IMR-90 (cell line): ENCODE measurements around the gene LRIG1. TPM values are rescaled to one million over a fixed set of nuclear protein-coding genes. Genes with fewer than 3 reads are reported as not detected.

Experiments
- ATAC-seq: fragments of 200-7000 bp; cut with Tn5 transposase; 2 replicates; pipeline ENCODE4 v1.9.1; 2020; ENCODE audit warnings: low read depth, mild to moderate bottlenecking, moderate library complexity
- BruUV-seq: library from RNA; stranded (reverse); fragments of 400-500 nt; replicated peaks from 2 replicates; lab custom pipeline; 2021; lab: Mats Ljungman, UMichigan
- CTCF ChIA-PET: fragments of 300-600 bp; formaldehyde crosslinking; extraction: SDS; loops from one replicate; lab custom pipeline; 2021; ENCODE audit warnings: antibody characterized with exemption; lab: Yijun Ruan, JAX
- POLR2A ChIA-PET: fragments of 300-600 bp; sonication (Branson Sonifier 250); formaldehyde crosslinking; loops from one replicate; lab custom pipeline; 2022; ENCODE audit warnings: antibody characterized with exemption; ENCODE audit not compliant: unreplicated experiment; lab: Charles Lee
- DNase-seq: peaks from one replicate; pipeline ENCODE4 v3.0.0; 2013
- H2AFZ ChIP-seq: replicated peaks from 2 replicates; pipeline ENCODE3; 2013; ENCODE audit warnings: low read length, mild to moderate bottlenecking; ENCODE audit not compliant: poor library complexity
- H2AK5ac ChIP-seq: 2 replicates; pipeline ENCODE4 v1.6.1; 2013; ENCODE audit warnings: low read depth, low read length, inconsistent platforms
- H2AK9ac ChIP-seq: replicated peaks from 2 replicates; pipeline ENCODE3; 2013; ENCODE audit warnings: mild to moderate bottlenecking, low read depth, low read length, moderate library complexity; ENCODE audit not compliant: poor library complexity
- H2BK120ac ChIP-seq: 2 replicates; pipeline ENCODE4 v1.6.1; 2013; ENCODE audit warnings: low read depth, low read length, inconsistent platforms
- H2BK15ac ChIP-seq: 3 replicates; pipeline ENCODE4 v1.6.1; 2013; ENCODE audit warnings: low read depth, low read length, inconsistent platforms
- H2BK20ac ChIP-seq: 2 replicates; pipeline ENCODE4 v1.6.1; 2013; ENCODE audit warnings: low read depth, mild to moderate bottlenecking, inconsistent platforms, low read length, moderate library complexity
- H2BK5ac ChIP-seq: 2 replicates; pipeline ENCODE4 v1.6.1; 2013; ENCODE audit warnings: mild to moderate bottlenecking, low read depth, low read length, inconsistent platforms; ENCODE audit not compliant: poor library complexity, severe bottlenecking
- H3K14ac ChIP-seq: replicated peaks from 2 replicates; pipeline ENCODE4 v1.6.1; 2013; ENCODE audit warnings: low read depth, low read length, inconsistent platforms
- H3K18ac ChIP-seq: 2 replicates; pipeline ENCODE4 v1.6.1; 2013; ENCODE audit warnings: low read depth, low read length, control low read depth
- H3K23ac ChIP-seq: 2 replicates; pipeline ENCODE4 v1.6.1; 2013; ENCODE audit warnings: low read depth, low read length, inconsistent platforms
- H3K27ac ChIP-seq: 2 replicates; pipeline ENCODE4 v1.5.1; 2013; ENCODE audit warnings: mild to moderate bottlenecking, control low read depth, low read length; ENCODE audit not compliant: insufficient read depth
- H3K27me3 ChIP-seq: 2 replicates; pipeline ENCODE4 v1.6.1; 2013; ENCODE audit warnings: low read length; ENCODE audit not compliant: control insufficient read depth, insufficient read depth
- H3K36me3 ChIP-seq: 2 replicates; pipeline ENCODE4 v1.6.1; 2013; ENCODE audit warnings: low read length, mixed read lengths; ENCODE audit not compliant: control insufficient read depth, insufficient read depth
- H3K4ac ChIP-seq: 2 replicates; pipeline ENCODE4 v1.6.1; 2013; ENCODE audit warnings: low read depth, low read length, inconsistent platforms
- H3K4me1 ChIP-seq: 2 replicates; pipeline ENCODE4 v1.6.1; 2013; ENCODE audit warnings: low read length, mixed read lengths; ENCODE audit not compliant: control insufficient read depth, insufficient read depth
- H3K4me2 ChIP-seq: 2 replicates; pipeline ENCODE4 v1.6.1; 2013; ENCODE audit warnings: low read depth, mild to moderate bottlenecking, control low read depth, low read length, moderate library complexity
- H3K4me3 ChIP-seq: 2 replicates; pipeline ENCODE4 v1.5.1; 2013; ENCODE audit warnings: low read depth, mild to moderate bottlenecking, control low read depth, low read length, moderate library complexity; ENCODE audit not compliant: insufficient read depth
- H3K56ac ChIP-seq: 2 replicates; pipeline ENCODE4 v1.6.1; 2013; ENCODE audit warnings: low read length, inconsistent platforms; ENCODE audit not compliant: insufficient read depth; ENCODE audit errors: extremely low read depth
- H3K79me1 ChIP-seq, 2 experiments: 2 replicates each; pipeline ENCODE4 v1.6.1; 2013; ENCODE audit warnings: low read length in 2 of 2, inconsistent platforms in 1 of 2, low read depth in 1 of 2
- H3K9ac ChIP-seq: 2 replicates; pipeline ENCODE4 v1.6.1; 2013; ENCODE audit warnings: low read depth, low read length, control low read depth
- H3K9me1 ChIP-seq: 2 replicates; pipeline ENCODE4 v1.6.1; 2013; ENCODE audit warnings: low read length, inconsistent platforms; ENCODE audit not compliant: insufficient read depth
- H3K9me3 ChIP-seq: 2 replicates; pipeline ENCODE4 v1.6.1; 2013; ENCODE audit warnings: low read length; ENCODE audit not compliant: control insufficient read depth, insufficient read depth
- H4K20me1 ChIP-seq: 2 replicates; pipeline ENCODE4 v1.6.1; 2013; ENCODE audit warnings: low read length, inconsistent platforms; ENCODE audit not compliant: insufficient read depth
- H4K5ac ChIP-seq: 2 replicates; pipeline ENCODE4 v1.6.1; 2013; ENCODE audit warnings: mild to moderate bottlenecking, low read depth, low read length, control low read depth
- H4K8ac ChIP-seq, 2 experiments: 2 replicates each; pipeline ENCODE4 v1.6.1; 2013; ENCODE audit warnings: low read depth in 2 of 2, low read length in 2 of 2, control low read depth in 1 of 2, inconsistent platforms in 1 of 2
- H4K91ac ChIP-seq: 2 replicates; pipeline ENCODE4 v1.6.1; 2013; ENCODE audit warnings: low read depth, low read length, inconsistent platforms; ENCODE audit not compliant: insufficient read depth
- CEBPB ChIP-seq: IDR thresholded peaks from 2 replicates; pipeline ENCODE4 v1.6.1; 2012; ENCODE audit warnings: low read depth, low read length, improper control_type of control experiment
- CTCF ChIP-seq: conservative IDR thresholded peaks from 2 replicates; pipeline ENCODE4 v1.5.1; 2012; ENCODE audit warnings: mild to moderate bottlenecking, low read depth, low read length, improper control_type of control experiment
- FOS ChIP-seq: fragments of 150-350 bp; IDR thresholded peaks from 2 replicates; pipeline ENCODE4 v1.6.1; 2016; ENCODE audit warnings: low read depth, low read length
- MXI1 ChIP-seq: IDR thresholded peaks from 2 replicates; pipeline ENCODE4 v1.6.1; 2012; ENCODE audit warnings: low read depth, mild to moderate bottlenecking, low read length, moderate library complexity, borderline replicate concordance
- RFX5 ChIP-seq: IDR thresholded peaks from 2 replicates; pipeline ENCODE4 v1.8.0; 2012; ENCODE audit warnings: low read depth, mild to moderate bottlenecking, low read length, moderate library complexity
- WGBS, 2 experiments: methylation state at CpG; one replicate each; pipeline versions ENCODE4 v1.1.5 to v1.1.7; 2013; ENCODE audit warnings: missing lambda C conversion rate in 2 of 2; ENCODE audit not compliant: insufficient read length in 1 of 2; ENCODE audit errors: extremely low coverage in 2 of 2; 5-methylcytosine and 5-hydroxymethylcytosine counted together
- dilution Hi-C: fragments of 300-500 bp; cut with HindIII; formaldehyde crosslinking; loops from one replicate; pipeline ENCODE4 v1.14.3; 2018; ENCODE audit warnings: low sequenced_read_pairs; ENCODE audit not compliant: unreplicated experiment
- in situ Hi-C: fragments of 300-500 bp; cut with MboI; formaldehyde crosslinking; loops from 3 replicates; pipeline ENCODE4 v1.14.3; 2019; ENCODE audit warnings: low sequenced_read_pairs, inconsistent platforms, mixed read lengths
- intact Hi-C: fragments of 100-400 bp; cut with micrococcal nuclease; formaldehyde crosslinking; loops from 2 replicates; pipeline ENCODE4 v1.10.0; 2022
- polyA plus RNA-seq, 3 experiments: library from polyadenylated mRNA; depleted of rRNA; stranded (reverse); fragments of >200 nt; gene quantifications; 2 replicates each; pipeline ENCODE4 v1.2.3, GENCODE V29; 2012; ENCODE audit warnings: low replicate concordance in 1 of 3
- total RNA-seq: library from RNA; depleted of rRNA; stranded (reverse); fragments of >200 nt; gene quantifications from 2 replicates; pipeline ENCODE4 v1.2.3, GENCODE V29; 2012

Gene LRIG1
- total and polyA plus RNA-seq, 2 of the 4 experiments (the other 2 are of a cell fraction), result 62.8 to 87.8 TPM

GRCh38 chr3:66484106-66484844 is 16.5 kb downstream of the LRIG1 start (continued):
- TF ChIP-seq CEBPB (no peak), RFX5 (no peak), MXI1 (no peak)

GRCh38 chr3:66483409-66483906 is 17.4 kb downstream of the LRIG1 start:
- H4K20me1 ChIP-seq, result peaks cover 58% of the 10 kb centered on the region
- no peak overlapping the region for H2BK5ac ChIP-seq
- peak overlapping the region; percentile 22; the same call in 1 of the 2 replicates for H2BK20ac ChIP-seq
- BruUV-seq, result no TSS peak
- H2AFZ ChIP-seq, result no peak overlapping the region
- H3K18ac ChIP-seq, result peak overlapping the region; percentile 58; the same call in 1 of the 2 replicates
- dilution Hi-C loops, result no loop called here
- H3K23ac ChIP-seq, result peak overlapping the region; percentile 37; the same call in 1 of the 2 replicates
- H4K91ac ChIP-seq, result 0 out of 2 replicates have a peak overlapping the region, but pooled peaks have one; percentile 11
- peak overlapping the region; percentile 49 for H3K4ac ChIP-seq
- H3K4me2 ChIP-seq, result peak overlapping the region; percentile 13; the same call in 1 of the 2 replicates
- peak overlapping the region; percentile 4; the same call in 1 of the 2 replicates for H3K9ac ChIP-seq
- POLR2A ChIA-PET, result no interaction called here
- CTCF ChIA-PET, result interaction anchor here (1.4 to 1.7 kb wide), 2 partner anchors 76 to 339 kb away, joined by 3 to 4 read pairs; no protein-coding TSS in a partner anchor
- H3K14ac ChIP-seq, result peak overlapping the region; percentile 42; the same call in 1 of the 2 replicates
- peaks cover 15% of the 10 kb centered on the region for H3K9me1 ChIP-seq
- DNase-seq (peak; percentile 54), ATAC-seq (no peak)
- WGBS, 2 experiments, result 72% methylated on average over 10 of the region's 13 CpGs; no CpG with 5 or more reads in 1 of the 2 experiments
- peaks cover 40 to 76% of the 10 kb centered on the region in 2 experiments for H3K79me1 ChIP-seq
- H3K27me3 ChIP-seq, result no peaks in the 10 kb centered on the region
- peak overlapping the region; percentile 53 for H2AK9ac ChIP-seq
- no peaks in the 10 kb centered on the region for H3K9me3 ChIP-seq
- peak overlapping the region in 1 of 2 experiments; percentile 39; a peak in 1 of 4 replicates for H4K8ac ChIP-seq
- H4K5ac ChIP-seq, result peak overlapping the region; percentile 36; the same call in 1 of the 2 replicates
- TF ChIP-seq FOS (no peak), CTCF (0 out of 2 replicates have a peak, but pooled peaks have one; percentile 4)
- no peaks in the 10 kb centered on the region for H3K36me3 ChIP-seq
- H3K4me1 ChIP-seq, result peaks cover 38% of the 10 kb centered on the region
- intact Hi-C loops, result loop anchor here (10.0 kb wide), 1 partner anchor 511 kb away; the partner anchor contains the start of gene KBTBD8
- 0 out of 3 replicates have a peak overlapping the region, but pooled peaks have one; percentile 20 for H2BK15ac ChIP-seq
- no peak overlapping the region for H3K56ac ChIP-seq
- H2AK5ac ChIP-seq, result peak overlapping the region; percentile 55
- H3K4me3 ChIP-seq, result no peak overlapping the region
- in situ Hi-C loops, result no loop called here
- H3K27ac ChIP-seq, result peak overlapping the region; percentile 12; the same call in 1 of the 2 replicates
- peak overlapping the region; percentile 26; the same call in 1 of the 2 replicates for H2BK120ac ChIP-seq
